Thymus (tissue), 11 donors: ENCODE measurements around the gene SYT17. TPM values are rescaled to one million over a fixed set of nuclear protein-coding genes. Genes with fewer than 3 reads are reported as not detected.

ENCODE experiments used
- DNase-seq, 9 donors: peaks; one replicate each; pipeline ENCODE4 v3.0.0-alpha.2; 2013; ENCODE audit warnings: low spot score in 9 of 9, low read depth in 6 of 9, missing footprints in 1 of 9
- H3K27ac ChIP-seq, 2 donors: one replicate each; pipeline ENCODE4 v1.5.1; 2013; ENCODE audit warnings: control low read depth in 1 of 2, low read depth in 1 of 2, low read length in 1 of 2, mild to moderate bottlenecking in 1 of 2, moderate library complexity in 1 of 2
- H3K27me3 ChIP-seq, 2 donors: one replicate each; pipeline ENCODE4 v1.5.1; 2013; ENCODE audit warnings: low read length in 1 of 2; ENCODE audit not compliant: control insufficient read depth in 2 of 2, insufficient read depth in 1 of 2
- H3K36me3 ChIP-seq, 2 donors: one replicate each; pipeline ENCODE4 v1.5.1; 2013; ENCODE audit warnings: low read length in 1 of 2, mild to moderate bottlenecking in 1 of 2, moderate library complexity in 1 of 2; ENCODE audit not compliant: control insufficient read depth in 2 of 2, insufficient read depth in 2 of 2
- H3K4me1 ChIP-seq, 2 donors: one replicate each; pipeline ENCODE4 v1.5.1; 2013; ENCODE audit warnings: low read length in 2 of 2; ENCODE audit not compliant: control insufficient read depth in 2 of 2, insufficient read depth in 2 of 2
- H3K4me3 ChIP-seq, 2 donors: one replicate each; pipeline ENCODE4 v1.5.1; 2013; ENCODE audit warnings: low read length in 2 of 2, control low read depth in 1 of 2, mild to moderate bottlenecking in 1 of 2
- H3K9me3 ChIP-seq, 2 donors: one replicate each; pipeline ENCODE4 v1.5.1; 2013; ENCODE audit warnings: low read length in 1 of 2, mild to moderate bottlenecking in 1 of 2; ENCODE audit not compliant: control insufficient read depth in 2 of 2, insufficient read depth in 1 of 2
- WGBS: extraction: QIAGEN DNeasy Blood & Tissue Kit; methylation state at CpG from one replicate; pipeline ENCODE4 v1.1.7; 2013; 5-methylcytosine and 5-hydroxymethylcytosine counted together
- polyA plus RNA-seq: library from polyadenylated mRNA; stranded (reverse); fragments of 200-250 nt; gene quantifications from one replicate; pipeline ENCODE4 v1.2.3, GENCODE V29; 2013
- total RNA-seq: library from RNA; stranded (reverse); fragments of 120-200 nt; gene quantifications from one replicate; pipeline ENCODE4 v1.2.4, GENCODE V29; 2013
- donor health status: healthy.

SYT17 gene
- total and polyA plus RNA-seq, 2 donors = 0.38 to 0.52 TPM

DNA sequence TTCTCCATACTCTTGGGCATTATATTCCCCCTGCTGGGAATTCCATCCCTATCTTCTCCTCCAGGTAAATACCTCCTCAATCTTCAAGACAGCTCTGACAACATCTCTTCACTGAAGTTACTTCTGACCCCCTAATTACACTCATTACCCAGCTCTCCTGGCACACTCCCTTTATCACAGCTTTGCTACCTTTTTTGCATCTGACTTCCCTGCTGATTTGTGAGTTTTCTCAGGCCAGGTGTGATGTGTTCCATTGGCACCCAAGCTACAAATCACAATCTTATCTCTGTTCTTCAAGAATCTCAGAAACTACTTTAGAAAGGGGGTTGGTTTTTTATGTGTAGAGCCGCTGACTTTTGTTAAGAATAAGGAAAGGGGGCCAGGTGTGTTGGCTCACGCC, 131.5 kb downstream of the SYT17 start:
- Histone ChIP-seq H3K4me3 (no peak overlapping the region), H3K4me1 (no peaks in the 10 kb centered on the region), H3K36me3 (no peaks in the 10 kb centered on the region), H3K27me3 (no peaks in the 10 kb centered on the region), H3K9me3 (no peaks in the 10 kb centered on the region), H3K27ac (no peak overlapping the region)
- WGBS = 62% methylated on average over 2 of the region's 2 CpGs
- DNase-seq = no peak

DNA sequence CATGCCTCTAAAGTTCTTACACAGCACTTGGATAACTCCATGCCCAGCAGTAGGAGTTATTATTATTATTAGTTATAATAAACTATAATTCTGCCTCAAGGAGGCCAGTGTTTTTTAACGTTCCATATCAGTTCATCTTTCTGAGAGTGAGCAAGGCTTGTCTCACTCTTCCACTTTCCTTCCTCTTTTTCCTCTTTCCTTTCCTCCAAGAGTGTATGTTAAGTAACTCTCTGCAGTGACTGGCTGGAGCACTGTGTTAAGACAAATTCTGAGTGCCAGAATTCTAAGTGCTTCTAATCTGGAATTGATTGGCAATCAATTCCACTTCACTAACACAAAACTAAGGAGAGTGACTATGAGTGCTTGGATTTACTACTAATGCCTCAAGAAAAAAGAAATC, 133.9 kb downstream of the SYT17 start:
- H3K9me3 ChIP-seq = no peaks in the 10 kb centered on the region
- DNase-seq = no peak
- 0% methylated on average over 1 of the region's 1 CpG for WGBS
- H3K4me3 ChIP-seq = no peak overlapping the region
- no peak overlapping the region for H3K27ac ChIP-seq
- no peaks in the 10 kb centered on the region for H3K4me1 ChIP-seq
- no peaks in the 10 kb centered on the region for H3K36me3 ChIP-seq
- no peaks in the 10 kb centered on the region for H3K27me3 ChIP-seq

DNA sequence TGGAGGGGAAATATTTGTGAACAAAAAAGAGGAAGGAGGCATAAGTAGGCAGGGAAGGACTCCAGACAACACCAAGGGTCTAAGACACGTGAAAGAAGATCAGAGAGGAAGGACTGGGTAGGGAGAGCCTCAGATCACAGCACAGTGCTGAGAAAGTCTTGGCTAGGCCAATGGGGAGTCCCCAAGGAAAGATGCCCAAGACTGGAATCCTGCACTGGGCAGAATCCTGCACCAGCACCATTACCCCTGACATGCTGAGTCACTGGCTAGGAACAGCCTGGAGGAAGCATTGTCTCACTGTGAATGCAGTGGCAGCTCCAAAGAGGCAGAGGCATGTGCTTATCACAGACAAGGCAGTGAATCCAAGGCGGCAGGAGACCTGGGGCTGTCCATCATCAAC, 136.7 kb downstream of the SYT17 start:
- Histone ChIP-seq H3K4me3 (no peak overlapping the region), H3K27me3 (no peaks in the 10 kb centered on the region), H3K4me1 (no peaks in the 10 kb centered on the region), H3K27ac (no peak overlapping the region), H3K9me3 (no peaks in the 10 kb centered on the region), H3K36me3 (no peaks in the 10 kb centered on the region)
- DNase-seq = no peak
- WGBS = 19% methylated on average over 2 of the region's 2 CpGs

GRCh38 chr16:19305443-19305842, 137.4 kb downstream of the SYT17 start:
- Histone ChIP-seq H3K27ac (no peak overlapping the region), H3K9me3 (no peaks in the 10 kb centered on the region), H3K4me3 (no peak overlapping the region), H3K36me3 (no peaks in the 10 kb centered on the region), H3K4me1 (no peaks in the 10 kb centered on the region), H3K27me3 (no peaks in the 10 kb centered on the region)
- 93% methylated on average over 2 of the region's 2 CpGs for WGBS
- DNase-seq = no peak

- 78% methylated on average over 8 of the region's 8 CpGs for WGBS
- no peaks in the 10 kb centered on the region for H3K36me3 ChIP-seq
Observed at GRCh38 chr16:19307587-19308241, 139.7 kb downstream of the SYT17 start.

DNA sequence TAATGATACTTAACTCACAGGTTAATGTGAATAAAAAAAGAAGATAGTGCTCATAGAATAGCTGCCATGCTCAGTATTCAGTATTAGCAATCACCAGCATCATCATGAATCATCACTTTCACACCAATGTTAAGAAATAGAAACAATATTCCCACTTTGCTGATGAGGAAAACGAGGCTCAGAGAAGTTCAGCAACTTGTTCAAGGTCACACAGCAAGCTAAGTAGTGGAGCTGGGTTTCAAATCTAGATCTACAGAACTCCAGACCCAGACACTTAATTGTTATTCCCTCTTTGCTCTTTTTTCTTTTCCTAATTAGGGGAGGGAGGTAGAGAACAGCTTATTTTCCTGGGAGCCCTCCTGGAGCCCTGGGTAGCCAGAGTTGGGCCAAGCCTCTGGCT, 140.4 kb downstream of the SYT17 start:
- 73% methylated on average over 1 of the region's 1 CpG for WGBS
- no peak for DNase-seq
- H3K36me3 ChIP-seq = no peaks in the 10 kb centered on the region
- H3K4me3 ChIP-seq = no peak overlapping the region
- no peak overlapping the region for H3K27ac ChIP-seq
- no peaks in the 10 kb centered on the region for H3K27me3 ChIP-seq
- H3K9me3 ChIP-seq = no peaks in the 10 kb centered on the region
- H3K4me1 ChIP-seq = no peaks in the 10 kb centered on the region

More at GRCh38 chr16:19307587-19308241, 139.7 kb downstream of the SYT17 start:
- DNase-seq = peak in 1 of 9 donors; percentile 0
- Histone ChIP-seq H3K9me3 (no peaks in the 10 kb centered on the region), H3K27ac (no peak overlapping the region), H3K4me3 (no peak overlapping the region), H3K27me3 (no peaks in the 10 kb centered on the region), H3K4me1 (no peaks in the 10 kb centered on the region)

GRCh38 chr16:19309178-19309577, 141.1 kb downstream of the SYT17 start:
- Histone ChIP-seq H3K36me3 (no peaks in the 10 kb centered on the region), H3K9me3 (no peaks in the 10 kb centered on the region), H3K27ac (no peak overlapping the region), H3K27me3 (no peaks in the 10 kb centered on the region), H3K4me1 (no peaks in the 10 kb centered on the region), H3K4me3 (no peak overlapping the region)
- no peak for DNase-seq
- 90% methylated on average over 5 of the region's 5 CpGs for WGBS

DNA sequence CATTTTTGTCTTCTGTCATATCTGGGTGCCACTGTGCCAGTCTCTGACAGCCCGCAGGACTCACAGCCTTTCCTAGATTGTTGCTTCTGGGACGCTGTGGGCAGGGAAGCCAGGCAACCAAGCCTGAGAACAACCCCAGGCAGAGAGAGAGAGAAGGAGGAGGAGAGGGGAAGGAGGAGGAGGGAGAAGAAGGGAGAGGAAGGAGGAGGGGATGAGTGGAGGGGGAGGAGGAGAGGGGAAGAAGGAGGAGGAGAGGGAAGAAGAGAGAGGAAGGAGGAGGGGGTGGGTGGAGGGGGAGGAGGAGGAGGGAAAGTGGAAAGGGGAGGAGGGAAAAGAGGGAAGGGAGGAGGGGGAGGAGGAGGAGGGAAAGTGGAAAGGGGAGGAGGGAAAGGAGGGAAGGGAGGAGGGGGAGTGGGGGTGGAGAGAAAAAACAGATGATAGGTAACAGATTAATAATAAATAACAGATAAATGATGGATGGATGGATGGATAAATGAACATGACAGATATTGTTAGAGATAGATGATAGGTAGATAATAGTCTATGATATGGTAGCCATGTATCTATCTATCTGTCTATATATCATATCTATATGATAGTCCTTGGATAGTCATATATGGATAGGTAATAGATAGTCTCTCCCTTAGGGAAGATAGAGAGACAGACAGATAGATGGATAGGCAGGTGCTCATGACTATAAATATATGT, 146.8 kb downstream of the SYT17 start:
- no peaks in the 10 kb centered on the region for H3K36me3 ChIP-seq
- no peaks in the 10 kb centered on the region for H3K9me3 ChIP-seq
- H3K4me3 ChIP-seq = no peak overlapping the region
- no peak for DNase-seq
- no peaks in the 10 kb centered on the region for H3K4me1 ChIP-seq
- no peaks in the 10 kb centered on the region for H3K27me3 ChIP-seq
- H3K27ac ChIP-seq = no peak overlapping the region
- WGBS = 83% methylated on average over 2 of the region's 2 CpGs

GRCh38 chr16:19315889-19316433, 147.9 kb downstream of the SYT17 start:
- Histone ChIP-seq H3K9me3 (no peaks in the 10 kb centered on the region), H3K27me3 (no peaks in the 10 kb centered on the region), H3K27ac (no peak overlapping the region), H3K36me3 (no peaks in the 10 kb centered on the region), H3K4me3 (no peak overlapping the region), H3K4me1 (no peaks in the 10 kb centered on the region)
- no peak for DNase-seq
- WGBS = 89% methylated on average over 5 of the region's 5 CpGs
